ENCODE data around the gene MKNK2. TPM values are rescaled to one million over a fixed set of nuclear protein-coding genes. Genes with fewer than 3 reads are reported as not detected.
"Not testable (repeated sequence)": the region's sequence is repeated elsewhere in the genome, so short reads cannot be mapped to it uniquely, and the experiment has no call there.

The MKNK2 gene
- total and polyA plus RNA-seq, 3 experiments from 2014 or later = 50.8 to 147 (median 137) TPM

GRCh38 chr19:2096480-2097202 is 45.6 kb upstream of the MKNK2 start, which contains the start of gene IZUMO4:
TSS of gene IZUMO4 (plus strand) at chr19:2096915. CDS start at chr19:2096946, 31 bp downstream.
- H3K9me3 ChIP-seq (ENCODE audit: low read length) = no peaks in the 10 kb centered on the region
- Mint-ChIP-seq H3K4me3 (peak within 1 kb of the TSS; percentile 94 to 100 (median 96)), H3K4me1 (peaks cover 19 to 42% (median 24%) of the 10 kb centered on the region in 3 donors), H3K27ac (peak within 1 kb of the TSS; percentile 91 to 98 (median 96)), H3K36me3 (peaks cover 0 to 49% (median 2%) of the 10 kb centered on the region in 3 donors), H3K9me3 (peaks cover 0 to 2% (median 0%) of the 10 kb centered on the region in 5 donors), H3K27me3 (peaks cover 0 to 4% of the 10 kb centered on the region in 2 donors)
- CTCF ChIA-PET = interaction anchor here (0.7 to 5.1 kb wide), 7 partner anchors 9 to 79 kb away, joined by 3 to 40 read pairs (median 4); no protein-coding TSS in a partner anchor
- no peaks in the 10 kb centered on the region for H3K27me3 ChIP-seq (ENCODE audit: insufficient read depth, low read length, poor library complexity, severe bottlenecking)
- H3K4me1 ChIP-seq (ENCODE audit: insufficient read depth, low read length) = peaks cover 31% of the 10 kb centered on the region
- H3K4me3 ChIP-seq (ENCODE audit: low read length) = peak within 1 kb of the TSS; percentile 87
- H3K36me3 ChIP-seq (ENCODE audit: insufficient read depth, low read length) = peaks cover 8% of the 10 kb centered on the region
- DNase-seq = peak; percentile 99 to 100 (median 100)
- H3K27ac ChIP-seq (ENCODE audit: low read depth, low read length) = peak within 1 kb of the TSS; percentile 85
- POLR2A ChIA-PET = interaction anchor here (0.6 to 4.0 kb wide), 4 partner anchors 11 to 155 kb away, joined by 3 to 19 read pairs (median 11); no protein-coding TSS in a partner anchor

- Mint-ChIP-seq H3K4me1 (peaks cover 20 to 44% (median 25%) of the 10 kb centered on the region in 3 donors), H3K9me3 (peaks cover 0 to 2% (median 0%) of the 10 kb centered on the region in 5 donors), H3K4me3 (peak within 1 kb of the TSS; percentile 94 to 100 (median 96)), H3K27me3 (peaks cover 0 to 4% of the 10 kb centered on the region in 2 donors), H3K36me3 (peaks cover 0 to 44% (median 2%) of the 10 kb centered on the region in 3 donors), H3K27ac (peak within 1 kb of the TSS; percentile 91 to 98 (median 96))
- H3K36me3 ChIP-seq (ENCODE audit: insufficient read depth, low read length) = peaks cover 3% of the 10 kb centered on the region
- no peaks in the 10 kb centered on the region for H3K27me3 ChIP-seq (ENCODE audit: insufficient read depth, low read length, poor library complexity, severe bottlenecking)
- ChIA-PET POLR2A (interaction anchor here (0.5 to 4.0 kb wide), 9 partner anchors 11 to 211 kb away, joined by 3 to 19 read pairs (median 3); partner anchors contain the start of gene ABHD17A), CTCF (interaction anchor here (1.0 to 5.9 kb wide), 5 partner anchors 9 to 56 kb away, joined by 4 to 40 read pairs (median 4); partner anchors contain the start of gene AP3D1)
- peak in 3 of 5 donors; percentile 78 to 95 (median 92) for DNase-seq
- no peaks in the 10 kb centered on the region for H3K9me3 ChIP-seq (ENCODE audit: low read length)
- peak within 1 kb of the TSS; percentile 85 for H3K27ac ChIP-seq (ENCODE audit: low read depth, low read length)
- peak within 1 kb of the TSS; percentile 87 for H3K4me3 ChIP-seq (ENCODE audit: low read length)
- peaks cover 35% of the 10 kb centered on the region for H3K4me1 ChIP-seq (ENCODE audit: insufficient read depth, low read length)
Observed at GRCh38 chr19:2096034-2096479, 45.0 kb upstream of the MKNK2 start, which contains the start of gene MOB3A. TSS of gene MOB3A (minus strand) at chr19:2096326. CDS start at chr19:2078560, 17,766 bp downstream.

- H3K4me3 ChIP-seq (ENCODE audit: low read length); H3K36me3 ChIP-seq (ENCODE audit: insufficient read depth, low read length); H3K9me3 Mint-ChIP-seq; H3K27me3 Mint-ChIP-seq; H3K9me3 ChIP-seq (ENCODE audit: low read length); H3K27ac ChIP-seq (ENCODE audit: low read depth, low read length); H3K27me3 ChIP-seq (ENCODE audit: insufficient read depth, low read length, poor library complexity, severe bottlenecking); DNase-seq: not testable (repeated sequence)
- peaks cover 66% of the 10 kb centered on the region for H3K4me1 ChIP-seq (ENCODE audit: insufficient read depth, low read length)
- peaks cover 55 to 74% (median 62%) of the 10 kb centered on the region in 3 donors for H3K4me1 Mint-ChIP-seq
- ChIA-PET CTCF (interaction anchor here (2.0 to 5.9 kb wide), 3 partner anchors 8 to 29 kb away, joined by 4 to 40 read pairs (median 40); no protein-coding TSS in a partner anchor), POLR2A (interaction anchor here (0.5 to 1.7 kb wide), 2 partner anchors 9 to 385 kb away, joined by 6 to 10 read pairs; no protein-coding TSS in a partner anchor)
- peak overlapping the region in 2 of 8 donors; percentile 71 to 97 for H3K27ac Mint-ChIP-seq
- H3K4me3 Mint-ChIP-seq = peak overlapping the region in 3 of 7 donors; percentile 31 to 83 (median 39)
- H3K36me3 Mint-ChIP-seq = peaks cover 0 to 35% (median 0%) of the 10 kb centered on the region in 3 donors
Observed at GRCh38 chr19:2091926-2092525, 41.0 kb upstream of the MKNK2 start.

- no peak for DNase-seq
- Mint-ChIP-seq H3K27me3 (peaks cover 0 to 6% of the 10 kb centered on the region in 2 donors), H3K4me3 (peak overlapping the region; percentile 58 to 92 (median 73)), H3K4me1 (peaks cover 63 to 80% (median 72%) of the 10 kb centered on the region in 3 donors), H3K27ac (peak overlapping the region; percentile 30 to 98 (median 89)), H3K36me3 (peaks cover 0 to 31% (median 4%) of the 10 kb centered on the region in 3 donors), H3K9me3 (peaks cover 0 to 4% (median 2%) of the 10 kb centered on the region in 5 donors)
- H3K4me1 ChIP-seq (ENCODE audit: insufficient read depth, low read length) = peaks cover 79% of the 10 kb centered on the region
- H3K27ac ChIP-seq (ENCODE audit: low read depth, low read length) = peak overlapping the region; percentile 24
- H3K36me3 ChIP-seq (ENCODE audit: insufficient read depth, low read length) = no peaks in the 10 kb centered on the region
- CTCF ChIA-PET = interaction anchor here (1.3 kb wide), 1 partner anchor 147 kb away, joined by 3 read pairs; no protein-coding TSS in a partner anchor
- no peaks in the 10 kb centered on the region for H3K27me3 ChIP-seq (ENCODE audit: insufficient read depth, low read length, poor library complexity, severe bottlenecking)
- POLR2A ChIA-PET = no interaction called here
- H3K9me3 ChIP-seq (ENCODE audit: low read length) = no peaks in the 10 kb centered on the region
- no peak overlapping the region for H3K4me3 ChIP-seq (ENCODE audit: low read length)
Observed at GRCh38 chr19:2089727-2090053, 38.6 kb upstream of the MKNK2 start.

GRCh38 chr19:2089001-2089711 is 38.1 kb upstream of the MKNK2 start:
- Histone ChIP-seq H3K4me3 (ENCODE audit: low read length) (no peak overlapping the region), H3K4me1 (ENCODE audit: insufficient read depth, low read length) (peaks cover 79% of the 10 kb centered on the region), H3K9me3 (ENCODE audit: low read length) (no peaks in the 10 kb centered on the region), H3K27me3 (ENCODE audit: insufficient read depth, low read length, poor library complexity, severe bottlenecking) (no peaks in the 10 kb centered on the region), H3K36me3 (ENCODE audit: insufficient read depth, low read length) (no peaks in the 10 kb centered on the region), H3K27ac (ENCODE audit: low read depth, low read length) (peak overlapping the region; percentile 24)
- peaks cover 58 to 74% (median 67%) of the 10 kb centered on the region in 3 donors for H3K4me1 Mint-ChIP-seq
- H3K27ac Mint-ChIP-seq = peak overlapping the region; percentile 71 to 98 (median 89)
- peaks cover 0 to 9% of the 10 kb centered on the region in 2 donors for H3K27me3 Mint-ChIP-seq
- CTCF ChIA-PET = interaction anchor here (0.6 kb wide), 1 partner anchor 18 kb away, joined by 3 read pairs; no protein-coding TSS in a partner anchor
- no peak for DNase-seq
- POLR2A ChIA-PET = no interaction called here
- peaks cover 0 to 4% (median 2%) of the 10 kb centered on the region in 5 donors for H3K9me3 Mint-ChIP-seq
- H3K36me3 Mint-ChIP-seq = peaks cover 0 to 29% (median 4%) of the 10 kb centered on the region in 3 donors
- H3K4me3 Mint-ChIP-seq = peak overlapping the region; percentile 43 to 85 (median 73)

- Mint-ChIP-seq H3K27me3 (peaks cover 0 to 7% of the 10 kb centered on the region in 2 donors), H3K27ac (peak overlapping the region; percentile 87 to 98 (median 94)), H3K4me3 (peak overlapping the region; percentile 66 to 89 (median 76)), H3K4me1 (peaks cover 61 to 73% (median 68%) of the 10 kb centered on the region in 3 donors), H3K36me3 (peaks cover 2 to 28% (median 4%) of the 10 kb centered on the region in 3 donors), H3K9me3 (peaks cover 0 to 4% (median 2%) of the 10 kb centered on the region in 5 donors)
- H3K9me3 ChIP-seq (ENCODE audit: low read length) = no peaks in the 10 kb centered on the region
- H3K4me3 ChIP-seq (ENCODE audit: low read length) = peak overlapping the region; percentile 47
- CTCF ChIA-PET = interaction anchor here (0.8 to 1.6 kb wide), 5 partner anchors 8 to 69 kb away, joined by 3 to 5 read pairs (median 4); partner anchors contain the start of genes MKNK2 and MOB3A
- DNase-seq = peak in 3 of 5 donors; percentile 55 to 64 (median 58)
- H3K36me3 ChIP-seq (ENCODE audit: insufficient read depth, low read length) = no peaks in the 10 kb centered on the region
- H3K27ac ChIP-seq (ENCODE audit: low read depth, low read length) = peak overlapping the region; percentile 77
- POLR2A ChIA-PET = interaction anchor here (0.6 to 1.1 kb wide), 4 partner anchors 18 to 26 kb away, joined by 3 to 5 read pairs (median 4); no protein-coding TSS in a partner anchor
- no peaks in the 10 kb centered on the region for H3K27me3 ChIP-seq (ENCODE audit: insufficient read depth, low read length, poor library complexity, severe bottlenecking)
- peaks cover 72% of the 10 kb centered on the region for H3K4me1 ChIP-seq (ENCODE audit: insufficient read depth, low read length)
Observed at GRCh38 chr19:2087621-2088100, 36.6 kb upstream of the MKNK2 start.
